Midbrain (tissue), 1 donor: Measurements from ENCODE around the gene AHSG.
A peak's percentile ranks its signal among the peaks of the same experiment; 100 is the strongest.

Source experiments
- DNase-seq: peaks from one replicate; lab custom pipeline; 2025; lab: John Stamatoyannopoulos, UW

Gene AHSG

DNA sequence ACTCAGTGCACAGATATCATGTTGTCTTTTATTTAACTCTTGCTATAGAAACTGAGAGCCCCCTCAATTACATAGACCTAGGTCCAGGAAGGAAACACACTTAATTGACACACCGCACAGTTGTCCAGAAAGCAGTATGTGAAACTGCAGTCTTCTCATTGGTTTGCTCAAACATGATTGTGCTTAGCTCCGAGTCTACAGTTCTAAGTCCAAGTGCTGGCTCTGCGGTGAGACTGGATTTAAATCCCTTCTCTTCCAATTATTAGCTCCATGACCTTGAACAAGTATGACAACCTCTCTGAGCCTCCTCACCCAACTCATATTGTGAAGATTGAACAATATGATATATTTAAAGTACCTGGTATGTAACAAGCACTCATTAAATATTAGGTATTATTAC, 19.0 kb upstream of the AHSG start:
- no peak for DNase-seq

DNA sequence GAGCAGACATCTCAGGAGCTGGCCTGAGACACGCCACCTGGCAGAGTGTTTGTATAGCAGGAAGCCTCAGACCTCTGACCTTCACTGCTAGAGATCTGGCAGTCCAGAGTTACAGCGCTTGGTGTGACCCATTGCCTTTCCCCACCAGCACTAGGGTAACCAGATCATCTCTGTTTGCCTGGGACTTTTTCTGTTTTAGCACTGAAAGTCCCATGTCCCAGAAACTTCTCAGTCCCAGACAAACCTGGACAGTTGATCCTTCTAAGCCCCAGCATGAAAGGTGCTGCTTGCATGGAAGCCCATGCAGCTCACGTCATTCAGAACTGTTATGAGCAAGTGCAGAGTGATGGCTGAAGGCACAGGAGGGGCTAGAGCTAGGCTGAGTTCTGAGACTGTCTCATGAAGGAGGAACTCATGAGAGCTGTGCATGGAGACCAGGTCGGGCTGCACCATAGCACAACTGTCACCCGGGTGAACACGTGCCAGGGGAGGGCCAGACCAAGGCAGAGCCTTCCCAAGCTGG, 18.2 kb upstream of the AHSG start:
- DNase-seq: no peak

- DNase-seq: no peak
Observed at GRCh38 chr3:186596568-186597287, 16.1 kb upstream of the AHSG start.

GRCh38 chr3:186598108-186598784, 14.6 kb upstream of the AHSG start:
- DNase-seq: no peak

GRCh38 chr3:186598794-186599141, 14.1 kb upstream of the AHSG start:
- DNase-seq: no peak

DNA sequence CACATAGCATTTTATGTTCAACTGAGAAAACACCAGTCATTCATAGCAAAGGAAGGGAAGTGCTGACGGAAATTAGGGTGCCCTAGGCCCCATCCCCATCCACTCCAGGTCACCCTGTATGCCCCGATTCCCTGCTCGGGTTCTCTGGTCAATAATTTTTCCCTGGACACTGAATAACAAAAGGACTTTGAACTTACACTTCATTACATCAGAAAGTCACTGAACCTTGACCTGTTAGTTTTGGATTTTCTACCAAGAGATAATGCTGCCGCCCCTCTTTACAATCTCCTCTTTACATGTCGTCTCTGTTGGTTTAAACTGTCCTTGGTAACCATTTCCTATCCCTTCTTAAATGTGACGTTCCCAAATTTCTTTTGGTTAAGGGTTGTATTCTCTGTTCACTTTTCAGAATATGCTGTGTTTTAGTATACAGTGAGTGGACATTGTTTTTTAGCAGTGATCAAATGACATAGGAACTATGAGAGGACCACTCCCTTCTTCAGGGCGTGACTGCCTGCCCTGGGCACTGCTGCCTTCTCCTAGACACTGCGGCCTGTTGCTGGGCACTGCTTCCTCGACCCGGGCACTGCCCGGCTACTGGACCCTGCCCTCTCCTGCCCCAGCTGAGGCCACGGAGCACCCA, 13.6 kb upstream of the AHSG start:
- DNase-seq: no peak

DNA sequence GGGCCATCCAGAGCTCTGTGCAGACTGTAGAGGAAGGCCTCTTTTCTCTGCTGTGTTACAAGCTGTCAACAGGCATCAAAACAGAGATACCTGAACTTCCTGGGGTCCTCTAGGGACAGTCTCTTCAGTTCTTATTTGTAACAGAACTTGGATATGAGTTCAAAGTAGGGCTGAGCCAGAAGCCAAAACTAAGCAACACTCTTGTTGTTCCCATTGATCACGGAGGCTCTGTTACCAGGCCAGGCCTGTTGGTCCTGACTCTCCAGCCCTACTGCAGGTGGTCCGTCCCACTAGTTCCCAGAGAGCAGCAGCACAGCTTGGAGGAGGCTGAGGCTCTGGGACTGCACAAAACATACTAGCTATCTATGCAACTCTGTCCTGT, 13.1 kb upstream of the AHSG start:
- no peak for DNase-seq

DNA sequence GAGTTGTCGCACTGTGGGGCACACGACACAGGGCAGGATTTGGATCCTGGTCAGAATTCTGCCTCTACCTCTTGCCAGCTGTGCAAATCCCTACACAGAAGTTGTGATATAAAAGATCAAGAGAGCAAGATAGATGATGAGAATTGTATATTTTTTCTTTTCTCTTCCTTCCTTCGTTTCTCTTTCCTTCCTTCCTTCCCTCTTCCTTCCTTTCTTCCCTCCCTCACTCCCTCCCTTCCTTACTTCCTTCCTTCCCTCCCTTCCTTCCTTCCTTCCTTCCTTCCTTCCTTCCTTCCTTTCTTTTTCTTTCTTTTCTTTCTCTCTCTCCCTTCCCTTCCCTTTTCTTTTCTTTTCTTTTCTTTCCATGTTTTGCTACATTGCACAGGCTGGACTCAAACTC, 12.0 kb upstream of the AHSG start:
- no peak for DNase-seq

DNA sequence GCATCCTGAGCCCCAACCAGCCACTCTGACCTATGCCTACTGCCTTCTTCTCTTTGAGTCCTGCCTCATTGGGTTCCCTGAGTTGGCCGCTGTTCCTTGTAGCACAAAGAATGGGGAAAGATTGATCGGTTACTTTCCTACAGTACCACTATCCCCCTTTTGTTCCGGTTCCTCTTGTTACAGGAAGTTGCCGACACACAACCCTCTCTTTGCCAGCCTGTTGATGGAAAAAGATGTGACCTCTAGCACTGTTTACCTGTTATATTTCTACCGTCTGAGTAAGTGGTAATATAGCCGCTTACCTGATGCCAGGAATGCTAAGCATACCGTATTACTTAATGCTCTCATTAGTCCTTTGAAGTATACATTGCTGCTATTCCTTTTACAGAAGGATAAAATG, 9.7 kb upstream of the AHSG start:
- DNase-seq: no peak

DNA sequence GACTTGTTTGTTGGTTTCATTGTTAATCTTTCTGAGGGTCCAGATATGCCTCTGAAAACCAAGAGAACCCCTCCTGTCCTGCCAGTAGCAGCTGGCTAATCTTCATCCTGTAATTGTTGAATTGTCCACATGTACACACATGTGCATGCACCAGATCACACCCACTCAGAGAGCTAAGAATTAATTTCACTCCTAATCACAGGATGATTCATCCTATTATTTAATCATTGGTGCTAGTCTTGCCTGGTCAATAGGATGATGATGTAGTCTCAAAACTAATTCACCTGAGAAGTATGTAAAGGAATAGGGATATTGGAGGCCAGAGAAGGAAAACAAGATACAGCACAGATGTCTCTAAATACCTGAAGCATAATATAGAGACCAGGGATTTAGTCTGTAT, 7.8 kb upstream of the AHSG start:
- DNase-seq: no peak

GRCh38 chr3:186605561-186606545, 7.0 kb upstream of the AHSG start:
- no peak for DNase-seq

DNA sequence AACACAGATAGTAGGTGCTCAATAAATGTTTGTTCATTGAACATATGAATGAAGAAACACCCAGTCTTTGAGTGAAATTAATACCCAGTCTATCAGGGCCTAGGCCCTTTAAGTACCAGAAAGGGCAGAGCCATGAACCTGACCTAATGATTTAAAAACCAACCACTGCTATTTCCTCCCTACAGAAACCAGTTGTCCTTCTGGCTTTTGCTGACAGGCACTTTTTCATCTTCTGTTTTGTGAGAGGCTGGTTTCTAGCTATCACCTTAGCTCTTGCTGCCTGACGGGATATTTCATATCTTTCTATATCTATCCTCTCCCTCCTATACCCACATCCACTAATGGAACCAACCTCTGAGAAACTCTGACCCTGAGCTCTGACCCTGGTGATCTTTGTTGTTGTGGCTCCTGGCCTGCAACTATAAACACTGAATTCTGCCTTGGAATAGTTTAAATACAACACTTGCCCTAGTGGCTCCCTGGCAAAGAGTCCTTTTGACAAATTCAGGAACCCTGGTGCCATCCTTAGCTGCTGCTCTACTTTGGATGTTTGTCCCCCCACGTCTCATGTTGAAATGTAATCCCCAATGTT, 4.1 kb upstream of the AHSG start:
- DNase-seq: no peak

GRCh38 chr3:186609247-186609868, 3.5 kb upstream of the AHSG start:
- no peak for DNase-seq

GRCh38 chr3:186612065-186612464, 795 bp upstream of the AHSG start:
- DNase-seq: no peak

- no peak for DNase-seq
Observed at GRCh38 chr3:186613637-186614265, 891 bp downstream of the AHSG start.

DNA sequence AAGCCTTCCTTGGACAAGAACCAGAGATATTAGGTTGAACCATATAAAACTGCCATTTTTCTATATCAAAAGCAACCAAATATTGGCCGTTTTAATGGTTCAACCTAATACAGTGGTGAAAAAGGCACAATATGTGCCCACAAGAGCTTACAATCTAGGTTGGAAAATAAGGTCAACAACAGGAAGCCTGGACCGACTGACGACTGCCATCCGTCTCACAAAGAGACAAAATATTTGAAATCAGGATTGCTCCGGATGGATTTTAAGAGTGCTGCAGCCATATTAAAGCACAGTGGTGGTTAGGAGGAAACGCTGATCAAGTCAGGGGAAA, 1.4 kb downstream of the AHSG start:
- DNase-seq: no peak

DNA sequence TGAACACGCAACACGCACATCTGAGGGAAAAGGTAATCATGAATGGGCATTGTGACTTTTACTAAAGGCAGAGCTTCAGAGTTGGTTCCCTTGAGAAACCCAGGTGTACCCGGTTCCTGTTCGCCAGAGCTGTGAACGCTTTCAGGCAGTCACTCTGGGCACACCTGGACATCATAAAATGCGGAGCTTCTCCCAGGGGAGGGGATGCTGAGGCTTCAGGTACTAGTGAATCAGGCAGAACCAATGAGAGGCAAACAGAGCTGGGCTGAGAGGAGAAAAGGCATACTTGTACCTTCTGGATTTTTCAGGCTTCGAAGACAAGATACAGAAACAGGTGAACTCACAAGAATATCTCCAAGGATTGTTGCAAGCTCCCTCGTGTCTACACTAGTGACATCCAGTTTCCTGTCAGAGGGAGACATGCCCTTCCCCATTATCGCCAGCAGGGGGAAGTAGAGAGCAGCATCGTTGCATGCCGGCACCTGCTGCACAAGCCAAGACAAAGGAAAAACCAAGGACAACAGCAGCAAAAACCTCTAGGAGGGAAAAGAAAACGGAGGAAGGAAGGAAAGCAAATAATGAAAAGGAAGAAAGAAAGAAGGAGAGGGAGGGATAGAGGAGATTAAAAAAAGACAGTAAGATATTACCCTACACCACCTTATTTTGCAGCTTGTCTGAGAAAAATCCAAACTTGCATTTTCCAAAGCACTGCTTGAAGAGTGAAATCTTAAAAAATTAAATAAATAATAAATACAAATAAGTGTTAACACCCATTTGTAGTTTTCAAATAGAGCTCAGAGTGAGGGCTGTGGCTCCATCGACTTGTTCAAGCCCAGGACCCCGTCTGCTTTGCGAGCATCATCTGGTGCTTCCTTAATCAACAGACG, 2.0 kb downstream of the AHSG start:
- DNase-seq: peak; percentile 80

GRCh38 chr3:186616299-186616617, 3.4 kb downstream of the AHSG start:
- DNase-seq: no peak

- DNase-seq: peak; percentile 81
Observed at GRCh38 chr3:186617036-186617946, 4.4 kb downstream of the AHSG start.
